Measurements from ENCODE around the gene LYPD3. TPM values are rescaled to one million over a fixed set of nuclear protein-coding genes. Genes with fewer than 3 reads are reported as not detected.

The LYPD3 gene
- total RNA-seq, 1 donor from 2014 or later = 0.24 TPM

DNA sequence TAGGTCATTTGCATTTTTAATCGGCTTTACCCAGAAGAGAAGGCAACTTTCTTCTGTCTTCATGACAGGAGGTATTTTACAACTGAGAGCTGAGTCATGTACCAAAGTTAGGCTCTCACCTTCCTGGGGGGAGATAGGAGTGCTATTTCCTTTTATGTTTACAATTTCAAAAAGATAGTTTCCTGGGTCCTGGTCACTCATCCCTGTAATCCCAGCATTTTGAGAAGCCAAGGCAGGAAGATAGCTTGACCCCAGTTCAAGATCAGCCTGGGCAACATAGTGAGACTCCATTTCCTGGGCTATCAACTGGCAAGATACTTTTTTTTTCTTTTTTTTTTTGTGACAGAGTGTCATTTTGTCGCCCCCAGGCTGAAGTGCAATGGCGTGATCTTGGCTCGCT, 7.6 kb downstream of the LYPD3 start:
- Mint-ChIP-seq H3K36me3 (no peaks in the 10 kb centered on the region), H3K27ac (no peak overlapping the region), H3K27me3 (ENCODE audit: insufficient read depth, low read depth) (peaks cover 20% of the 10 kb centered on the region), H3K4me3 (no peak overlapping the region), H3K9me3 (no peaks in the 10 kb centered on the region), H3K4me1 (no peaks in the 10 kb centered on the region)
- H3K4me3 ChIP-seq = no peak overlapping the region
- H4K20me1 ChIP-seq (ENCODE audit: low read depth) = no peaks in the 10 kb centered on the region
- peak; percentile 27 for DNase-seq (ENCODE audit: low spot score)
- H3K36me3 ChIP-seq = no peaks in the 10 kb centered on the region
- H3K4me2 ChIP-seq = no peak overlapping the region
- no peaks in the 10 kb centered on the region for H3K79me2 ChIP-seq (ENCODE audit: low read depth)
- no peak for TF ChIP-seq EZH2phosphoT487 (IDR thresholded peaks at IDR 0.05)
- TF ChIP-seq CTCF (IDR thresholded peaks at IDR 0.05) = no peak
- no peak for TF ChIP-seq EZH2 (IDR thresholded peaks at IDR 0.05)
- H3K9ac ChIP-seq = no peak overlapping the region
- no peaks in the 10 kb centered on the region for H3K4me1 ChIP-seq
- H3K27me3 ChIP-seq = peaks cover 23% of the 10 kb centered on the region
- H3K9me3 ChIP-seq (ENCODE audit: low read depth) = no peaks in the 10 kb centered on the region
- peaks cover 2% of the 10 kb centered on the region for H3F3A ChIP-seq (ENCODE audit: low read depth)
- no peak overlapping the region for H3K27ac ChIP-seq
- no peak overlapping the region for H2AFZ ChIP-seq (replicated peaks)

DNA sequence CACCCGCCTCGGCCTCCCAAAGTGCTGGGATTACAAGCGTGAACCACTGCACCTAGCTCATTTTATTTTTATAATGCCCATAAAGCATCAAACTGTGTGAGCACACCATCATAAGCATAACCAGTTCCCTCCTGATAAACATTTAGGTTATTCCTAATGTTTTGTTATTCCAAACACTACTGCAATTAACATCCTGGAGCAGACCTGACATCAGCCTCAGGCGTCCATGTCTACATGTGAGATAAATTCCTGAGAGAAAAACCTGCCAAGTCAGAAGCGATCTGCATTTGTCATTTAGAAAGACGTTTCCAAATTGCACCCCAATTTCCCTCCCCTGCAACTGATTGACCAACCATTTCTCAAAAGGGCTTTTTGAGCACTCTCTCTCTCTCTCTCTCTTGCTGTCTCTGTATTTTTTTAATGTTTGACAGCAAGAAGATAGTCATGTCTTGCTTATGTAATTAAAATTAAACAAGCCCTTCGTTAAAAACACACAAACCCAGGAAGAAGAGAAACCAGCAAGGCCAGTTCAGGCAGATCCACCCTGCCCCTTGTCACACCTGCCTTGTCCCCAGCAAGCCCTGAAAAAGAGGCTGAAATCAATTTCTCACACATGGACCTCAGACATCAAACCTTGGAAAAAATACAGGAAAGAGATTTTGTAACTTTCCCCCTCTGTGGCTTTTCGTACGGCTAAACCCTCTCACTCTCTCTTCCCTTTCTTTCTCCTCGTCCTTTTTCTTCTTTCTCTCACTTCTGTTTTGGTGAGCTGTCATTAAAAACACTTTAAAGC, 9.9 kb downstream of the LYPD3 start:
- Histone ChIP-seq H3K4me1 (no peaks in the 10 kb centered on the region), H3K27ac (no peak overlapping the region), H3K9me3 (ENCODE audit: low read depth) (no peaks in the 10 kb centered on the region), H3K9ac (no peak overlapping the region), H3K4me2 (no peak overlapping the region), H3F3A (ENCODE audit: low read depth) (no peaks in the 10 kb centered on the region), H3K36me3 (no peaks in the 10 kb centered on the region), H3K79me2 (ENCODE audit: low read depth) (no peaks in the 10 kb centered on the region), H2AFZ (replicated peaks) (no peak overlapping the region), H4K20me1 (ENCODE audit: low read depth) (no peaks in the 10 kb centered on the region), H3K4me3 (no peak overlapping the region), H3K27me3 (peaks cover under 1% of the 10 kb centered on the region)
- no peak for TF ChIP-seq EZH2 (IDR thresholded peaks at IDR 0.05)
- DNase-seq (ENCODE audit: low spot score) = no peak
- H3K27ac Mint-ChIP-seq = no peak overlapping the region
- no peak overlapping the region for H3K4me3 Mint-ChIP-seq
- H3K36me3 Mint-ChIP-seq = no peaks in the 10 kb centered on the region
- peaks cover 12% of the 10 kb centered on the region for H3K27me3 Mint-ChIP-seq (ENCODE audit: insufficient read depth, low read depth)
- peaks cover 6% of the 10 kb centered on the region for H3K9me3 Mint-ChIP-seq
- H3K4me1 Mint-ChIP-seq = no peaks in the 10 kb centered on the region

- H3K4me1 ChIP-seq = no peaks in the 10 kb centered on the region
- H3K4me1 Mint-ChIP-seq = no peaks in the 10 kb centered on the region
- no peak overlapping the region for H3K27ac ChIP-seq
- H3K4me2 ChIP-seq = no peak overlapping the region
- no peaks in the 10 kb centered on the region for H3K9me3 ChIP-seq (ENCODE audit: low read depth)
- no peaks in the 10 kb centered on the region for H3K27me3 ChIP-seq
- no peak overlapping the region for H3K4me3 ChIP-seq
- H3K9me3 Mint-ChIP-seq = peaks cover 6% of the 10 kb centered on the region
- no peaks in the 10 kb centered on the region for H3K36me3 Mint-ChIP-seq
- H3K4me3 Mint-ChIP-seq = no peak overlapping the region
- H4K20me1 ChIP-seq (ENCODE audit: low read depth) = no peaks in the 10 kb centered on the region
- no peaks in the 10 kb centered on the region for H3K36me3 ChIP-seq
- no peak overlapping the region for H3K9ac ChIP-seq
- no peak overlapping the region for H3K27ac Mint-ChIP-seq
- H3K27me3 Mint-ChIP-seq (ENCODE audit: insufficient read depth, low read depth) = peaks cover 7% of the 10 kb centered on the region
- no peaks in the 10 kb centered on the region for H3K79me2 ChIP-seq (ENCODE audit: low read depth)
- DNase-seq (ENCODE audit: low spot score) = no peak
- no peaks in the 10 kb centered on the region for H3F3A ChIP-seq (ENCODE audit: low read depth)
- TF ChIP-seq EZH2 (IDR thresholded peaks at IDR 0.05) (no peak), CTCF (IDR thresholded peaks at IDR 0.05) (no peak), EZH2phosphoT487 (IDR thresholded peaks at IDR 0.05) (no peak)
- H2AFZ ChIP-seq (replicated peaks) = no peak overlapping the region
Measured at GRCh38 chr19:43454031-43454430, 11.4 kb downstream of the LYPD3 start.

DNA sequence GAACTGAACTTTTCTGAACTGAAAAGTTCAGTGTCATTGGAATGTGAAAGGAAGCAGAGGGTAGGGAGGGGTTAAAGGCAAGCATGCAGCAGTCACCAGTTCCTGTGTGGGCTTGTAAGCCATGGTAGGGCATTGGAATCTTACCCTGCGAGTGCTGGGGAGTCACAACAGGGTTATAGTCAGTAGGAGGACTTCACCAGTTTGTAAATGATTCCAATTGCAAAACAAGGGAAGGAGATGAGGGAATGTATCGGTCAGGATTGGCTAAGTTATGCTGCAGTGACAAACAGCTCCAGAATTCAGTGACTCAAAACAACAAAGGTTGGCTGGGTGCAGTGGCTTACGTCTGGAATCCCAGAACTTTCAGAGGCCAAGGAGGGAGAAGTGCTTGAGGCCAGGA, 12.8 kb downstream of the LYPD3 start:
- H3F3A ChIP-seq (ENCODE audit: low read depth) = no peaks in the 10 kb centered on the region
- H3K9ac ChIP-seq = no peak overlapping the region
- no peak for DNase-seq (ENCODE audit: low spot score)
- Mint-ChIP-seq H3K4me1 (no peaks in the 10 kb centered on the region), H3K9me3 (peaks cover 6% of the 10 kb centered on the region), H3K4me3 (no peak overlapping the region), H3K27me3 (ENCODE audit: insufficient read depth, low read depth) (peaks cover 4% of the 10 kb centered on the region), H3K27ac (no peak overlapping the region), H3K36me3 (no peaks in the 10 kb centered on the region)
- H2AFZ ChIP-seq (replicated peaks) = no peak overlapping the region
- no peak overlapping the region for H3K27ac ChIP-seq
- no peaks in the 10 kb centered on the region for H3K9me3 ChIP-seq (ENCODE audit: low read depth)
- no peaks in the 10 kb centered on the region for H3K27me3 ChIP-seq
- H4K20me1 ChIP-seq (ENCODE audit: low read depth) = no peaks in the 10 kb centered on the region
- no peak overlapping the region for H3K4me2 ChIP-seq
- H3K4me3 ChIP-seq = no peak overlapping the region
- no peaks in the 10 kb centered on the region for H3K79me2 ChIP-seq (ENCODE audit: low read depth)
- H3K36me3 ChIP-seq = no peaks in the 10 kb centered on the region
- no peaks in the 10 kb centered on the region for H3K4me1 ChIP-seq
- no peak for TF ChIP-seq EZH2 (IDR thresholded peaks at IDR 0.05)
- TF ChIP-seq EZH2phosphoT487 (IDR thresholded peaks at IDR 0.05) = no peak
- TF ChIP-seq CTCF (IDR thresholded peaks at IDR 0.05) = no peak

All from neural progenitor cell (in vitro differentiated cells).